ENCODE results near the gene NTMT1. TPM values are rescaled to one million over a fixed set of nuclear protein-coding genes. Genes with fewer than 3 reads are reported as not detected.

The NTMT1 gene
- polyA plus RNA-seq, 2 of the 4 experiments (the other 2 are of a cell fraction) = 49.4 to 92.2 TPM

- WGBS (ENCODE audit: missing lambda C conversion rate) = 79% methylated on average over 8 of the region's 13 CpGs
- TF ChIP-seq, protein P1, sequence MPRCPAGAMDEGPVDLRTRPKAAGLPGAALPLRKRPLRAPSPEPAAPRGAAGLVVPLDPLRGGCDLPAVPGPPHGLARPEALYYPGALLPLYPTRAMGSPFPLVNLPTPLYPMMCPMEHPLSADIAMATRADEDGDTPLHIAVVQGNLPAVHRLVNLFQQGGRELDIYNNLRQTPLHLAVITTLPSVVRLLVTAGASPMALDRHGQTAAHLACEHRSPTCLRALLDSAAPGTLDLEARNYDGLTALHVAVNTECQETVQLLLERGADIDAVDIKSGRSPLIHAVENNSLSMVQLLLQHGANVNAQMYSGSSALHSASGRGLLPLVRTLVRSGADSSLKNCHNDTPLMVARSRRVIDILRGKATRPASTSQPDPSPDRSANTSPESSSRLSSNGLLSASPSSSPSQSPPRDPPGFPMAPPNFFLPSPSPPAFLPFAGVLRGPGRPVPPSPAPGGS (IDR thresholded peaks at IDR 0.05) = no peak
- no peak for TF ChIP-seq KDM5A (IDR thresholded peaks at IDR 0.05)
- TF ChIP-seq JUNB (IDR thresholded peaks at IDR 0.05) = no peak
- no peak for TF ChIP-seq CHD2 (IDR thresholded peaks at IDR 0.05; ENCODE audit: low read length, partially characterized antibody)
- no peak for TF ChIP-seq NFE2L2 (conservative IDR thresholded peaks at IDR 0.05; ENCODE audit: low read length)
- TF ChIP-seq POLR2AphosphoS2 (conservative IDR thresholded peaks at IDR 0.05; ENCODE audit: low read length) = no peak
- no peak for TF ChIP-seq FOSB (CRISPR knock-in tag; IDR thresholded peaks at IDR 0.05)
- no peak for TF ChIP-seq ESRRA (IDR thresholded peaks at IDR 0.05; ENCODE audit: borderline replicate concordance, low read length)
- H3K9me3 ChIP-seq = no peaks in the 10 kb centered on the region
- no peak for ATAC-seq
- peak overlapping the region; percentile 86 for H3K4me2 ChIP-seq
- peak overlapping the region in 1 of 2 experiments; percentile 86; a peak in 2 of 6 replicates for H3K27ac ChIP-seq
- peak overlapping the region; percentile 77; the same call in 2 of the 3 replicates for H3K4me3 ChIP-seq
- CTCF ChIA-PET = interaction anchor here (0.7 to 1.6 kb wide), 6 partner anchors 11 to 92 kb away, joined by 3 to 6 read pairs (median 3); no protein-coding TSS in a partner anchor
- peaks cover 18% of the 10 kb centered on the region; the same call in 1 of the 3 replicates for H3K4me1 ChIP-seq
- DNase-seq (ENCODE audit: low read depth in 1 of 2, low spot score in 1 of 2) = no peak
- FAIRE-seq = no peak
- POLR2A ChIA-PET = interaction anchor here (0.7 kb wide), 1 partner anchor 1246 kb away, joined by 3 read pairs; no protein-coding TSS in a partner anchor
Measured at GRCh38 chr9:129666575-129666974, 40.6 kb downstream of the NTMT1 start.

DNA sequence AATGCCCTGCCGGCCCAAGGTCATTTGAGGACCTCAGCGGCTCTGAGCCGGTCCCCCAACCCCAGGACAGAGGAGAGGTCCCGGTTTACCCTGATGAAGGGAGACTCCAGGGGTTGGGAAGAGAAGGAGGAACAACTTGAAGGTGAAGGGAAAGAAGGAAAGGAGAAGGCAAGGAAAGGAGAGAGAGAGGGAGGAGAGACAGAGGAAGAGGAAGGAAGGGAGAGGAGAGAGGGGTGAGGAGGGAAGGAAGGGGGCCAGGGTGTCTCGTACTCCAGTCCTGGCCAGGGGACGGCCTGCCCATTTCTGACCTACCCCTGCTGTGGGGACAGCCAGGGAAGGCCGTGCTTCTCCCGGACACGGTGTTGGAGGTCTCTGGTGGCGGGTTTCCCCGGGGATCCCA is 41.4 kb downstream of the NTMT1 start:
- no peak overlapping the region for H3K27ac ChIP-seq
- peaks cover 18% of the 10 kb centered on the region; the same call in 1 of the 3 replicates for H3K4me1 ChIP-seq
- WGBS (ENCODE audit: missing lambda C conversion rate) = 96% methylated on average over 11 of the region's 11 CpGs
- ATAC-seq (no peak), FAIRE-seq (no peak), DNase-seq (ENCODE audit: low read depth in 1 of 2, low spot score in 1 of 2) (no peak)
- no peak overlapping the region for H3K4me2 ChIP-seq
- H3K9me3 ChIP-seq = no peaks in the 10 kb centered on the region
- TF ChIP-seq NFE2L2 (conservative IDR thresholded peaks at IDR 0.05; ENCODE audit: low read length) = no peak
- TF ChIP-seq MAZ (IDR thresholded peaks at IDR 0.05; ENCODE audit: borderline replicate concordance, low read depth, low read length) = no peak
- POLR2A ChIA-PET = no interaction called here
- CTCF ChIA-PET = interaction anchor here (1.1 to 1.9 kb wide), 5 partner anchors 10 to 54 kb away, joined by 3 to 6 read pairs (median 3); no protein-coding TSS in a partner anchor
- H3K4me3 ChIP-seq = no peak overlapping the region

GRCh38 chr9:129667850-129668249 is 41.9 kb downstream of the NTMT1 start:
- DNase-seq (ENCODE audit: low read depth in 1 of 2, low spot score in 1 of 2) (no peak), ATAC-seq (peak in 1 of 2 experiments; percentile 29; a peak in 3 of 6 replicates), FAIRE-seq (no peak)
- Histone ChIP-seq H3K9me3 (no peaks in the 10 kb centered on the region), H3K4me1 (peaks cover 18% of the 10 kb centered on the region; the same call in 1 of the 3 replicates), H3K4me2 (no peak overlapping the region), H3K4me3 (no peak overlapping the region), H3K27ac (no peak overlapping the region)
- TF ChIP-seq SREBF2 (IDR thresholded peaks at IDR 0.05) = no peak
- TF ChIP-seq ESRRA (IDR thresholded peaks at IDR 0.05; ENCODE audit: borderline replicate concordance, low read length) = no peak
- no peak for TF ChIP-seq TP53 (CRISPR knock-in tag; IDR thresholded peaks at IDR 0.05)
- TF ChIP-seq ZC3H11A (IDR thresholded peaks at IDR 0.05) = no peak
- TF ChIP-seq ELK1 (IDR thresholded peaks at IDR 0.05; ENCODE audit: low read depth, low read length) = no peak
- no peak for TF ChIP-seq EP300 (IDR thresholded peaks at IDR 0.05)
- TF ChIP-seq JUNB (IDR thresholded peaks at IDR 0.05) = no peak
- TF ChIP-seq HDAC2 (IDR thresholded peaks at IDR 0.05) = no peak
- TF ChIP-seq ZFP36 (IDR thresholded peaks at IDR 0.05; ENCODE audit: borderline replicate concordance, partially characterized antibody) = no peak
- TF ChIP-seq HEYL (CRISPR knock-in tag; IDR thresholded peaks at IDR 0.05) = no peak
- no peak for TF ChIP-seq SMC3 (IDR thresholded peaks at IDR 0.05)
- no peak for TF ChIP-seq USF2 (IDR thresholded peaks at IDR 0.05)
- no peak for TF ChIP-seq POLR2AphosphoS2 (conservative IDR thresholded peaks at IDR 0.05; ENCODE audit: low read length)
- TF ChIP-seq CBX8 (IDR thresholded peaks at IDR 0.05) = no peak
- 71% methylated on average over 4 of the region's 9 CpGs for WGBS (ENCODE audit: missing lambda C conversion rate)
- CTCF ChIA-PET = interaction anchor here (1.5 to 1.9 kb wide), 3 partner anchors 11 to 52 kb away, joined by 3 to 4 read pairs (median 3); no protein-coding TSS in a partner anchor
- POLR2A ChIA-PET = no interaction called here

Measured in A549 (cell line).